Fibroblast of gingiva (primary cell): Measurements from ENCODE around the gene LRGUK.
A peak's percentile ranks its signal among the peaks of the same experiment; 100 is the strongest.
"Not testable (repeated sequence)": the region's sequence is repeated elsewhere in the genome, so short reads cannot be mapped to it uniquely, and the experiment has no call there.

ENCODE experiments used
- DNase-seq: peaks from one replicate; pipeline ENCODE4 v3.0.0-alpha.2; 2011; ENCODE audit warnings: low read depth

The LRGUK gene, protein sequence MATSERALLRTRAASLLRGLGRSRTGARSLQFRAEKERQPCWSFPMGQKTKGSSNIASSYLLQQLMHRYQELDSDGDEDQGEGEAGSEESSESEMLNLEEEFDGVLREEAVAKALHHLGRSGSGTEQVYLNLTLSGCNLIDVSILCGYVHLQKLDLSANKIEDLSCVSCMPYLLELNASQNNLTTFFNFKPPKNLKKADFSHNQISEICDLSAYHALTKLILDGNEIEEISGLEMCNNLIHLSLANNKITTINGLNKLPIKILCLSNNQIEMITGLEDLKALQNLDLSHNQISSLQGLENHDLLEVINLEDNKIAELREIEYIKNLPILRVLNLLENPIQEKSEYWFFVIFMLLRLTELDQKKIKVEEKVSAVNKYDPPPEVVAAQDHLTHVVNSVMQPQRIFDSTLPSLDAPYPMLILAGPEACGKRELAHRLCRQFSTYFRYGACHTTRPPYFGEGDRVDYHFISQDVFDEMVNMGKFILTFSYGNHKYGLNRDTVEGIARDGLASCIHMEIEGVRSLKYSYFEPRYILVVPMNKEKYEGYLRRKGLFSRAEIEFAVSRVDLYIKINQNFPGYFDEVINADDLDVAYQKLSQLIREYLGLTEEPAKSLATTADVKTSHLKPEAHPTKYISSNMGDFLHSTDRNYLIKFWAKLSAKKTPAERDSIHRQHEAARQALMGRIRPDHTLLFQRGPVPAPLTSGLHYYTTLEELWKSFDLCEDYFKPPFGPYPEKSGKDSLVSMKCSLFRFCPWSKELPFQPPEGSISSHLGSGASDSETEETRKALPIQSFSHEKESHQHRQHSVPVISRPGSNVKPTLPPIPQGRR

DNA sequence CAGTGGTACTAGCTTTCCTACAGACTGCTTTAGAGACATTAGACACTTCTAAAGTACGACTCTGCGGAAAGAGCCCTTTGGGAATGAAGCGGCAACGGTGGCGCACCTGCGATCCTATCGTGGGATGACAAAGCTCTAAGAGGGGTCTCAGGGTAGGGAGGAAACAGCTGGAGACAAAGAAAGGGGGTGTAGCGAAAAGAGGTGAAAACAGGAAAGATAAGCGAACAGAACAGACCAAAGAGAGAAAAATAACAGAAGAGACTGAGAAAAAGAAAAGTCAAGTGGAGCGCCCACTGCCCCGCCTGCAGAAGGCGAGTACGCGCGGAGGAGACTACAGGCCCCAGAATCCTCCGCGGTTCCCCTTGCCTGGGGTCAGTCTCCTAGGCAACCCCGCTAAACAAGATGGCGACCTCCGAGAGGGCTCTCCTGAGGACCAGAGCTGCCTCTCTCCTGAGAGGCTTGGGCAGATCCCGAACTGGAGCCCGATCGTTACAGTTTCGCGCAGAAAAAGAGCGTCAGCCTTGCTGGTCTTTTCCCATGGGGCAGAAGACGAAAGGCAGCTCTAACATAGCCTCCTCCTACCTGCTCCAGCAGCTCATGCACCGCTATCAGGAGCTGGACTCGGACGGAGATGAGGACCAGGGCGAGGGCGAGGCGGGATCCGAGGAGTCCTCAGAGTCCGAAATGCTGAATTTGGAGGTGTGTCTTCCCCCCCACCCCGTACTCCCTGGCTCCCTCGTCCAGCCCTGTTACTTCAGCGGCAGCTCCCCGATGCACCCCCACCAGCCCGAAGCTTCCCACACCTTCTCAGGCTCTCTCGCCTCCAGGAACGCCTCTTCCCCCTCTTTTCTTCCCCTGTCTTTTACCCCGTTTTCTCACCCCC, at the start of gene LRGUK:
Gene LRGUK, plus strand, starts transcription at position 375 of the 883 bp plus-strand sequence. Its CDS starts 28 bp downstream, at position 403.
- DNase-seq, result peak; percentile 74

DNA sequence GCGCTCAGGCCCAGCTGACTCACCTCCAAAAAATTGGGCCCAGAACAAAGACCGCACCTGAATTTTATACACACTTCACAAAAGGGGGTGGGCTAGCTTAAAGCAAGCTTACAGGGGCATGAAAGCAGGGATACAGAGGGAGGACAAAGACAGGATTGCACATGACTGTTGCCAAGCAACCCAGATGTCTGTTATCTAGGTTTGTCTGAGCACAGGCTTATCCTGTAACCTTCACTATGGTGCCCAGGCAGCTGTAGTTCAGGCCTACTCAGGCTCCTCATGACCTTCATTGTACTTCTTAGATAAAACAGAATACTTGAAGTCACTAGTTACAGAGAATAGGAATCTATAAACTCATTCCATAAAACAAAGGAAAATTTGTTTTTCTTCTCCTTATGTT, 49.6 kb upstream of the LRGUK start:
- DNase-seq, result not testable (repeated sequence)

DNA sequence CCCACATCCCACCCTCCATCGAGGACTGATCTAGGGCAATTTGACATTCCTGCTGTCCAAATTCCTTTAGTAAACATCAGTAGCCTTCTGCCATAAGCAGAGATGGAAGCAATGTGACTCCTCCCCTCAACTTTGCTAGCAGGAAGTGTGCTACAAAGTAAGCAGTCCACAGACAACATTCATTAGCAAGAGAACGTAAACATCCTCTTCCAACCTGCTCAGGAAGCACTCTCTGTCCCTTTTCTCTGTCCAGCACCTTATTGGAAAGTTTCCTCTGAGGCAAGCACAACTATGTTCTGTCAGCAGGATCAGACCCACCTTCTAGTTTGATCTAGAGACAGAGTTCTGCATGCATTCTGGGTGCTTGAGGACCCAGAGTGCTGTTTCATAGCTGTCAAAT, 48.1 kb upstream of the LRGUK start:
- no peak for DNase-seq

DNA sequence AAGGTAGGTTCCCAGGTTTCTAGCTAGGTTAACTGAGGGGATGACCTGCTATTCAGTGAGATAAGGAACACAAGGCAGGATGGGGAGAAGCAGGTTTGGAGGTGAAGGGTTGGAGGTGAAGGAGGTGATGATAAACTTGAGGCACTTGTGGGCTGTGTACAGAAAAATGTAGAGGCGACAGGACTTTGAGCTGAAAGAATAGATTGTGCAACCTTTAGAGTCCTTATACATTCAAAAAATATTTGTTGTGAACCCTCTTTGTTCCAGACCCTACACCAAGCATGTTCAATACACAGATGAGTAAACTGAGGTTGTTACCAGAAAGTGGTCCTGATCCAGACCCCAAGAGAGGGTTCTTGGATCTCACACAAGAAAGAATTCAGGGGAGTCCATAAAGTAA, 45.4 kb upstream of the LRGUK start:
- no peak for DNase-seq

DNA sequence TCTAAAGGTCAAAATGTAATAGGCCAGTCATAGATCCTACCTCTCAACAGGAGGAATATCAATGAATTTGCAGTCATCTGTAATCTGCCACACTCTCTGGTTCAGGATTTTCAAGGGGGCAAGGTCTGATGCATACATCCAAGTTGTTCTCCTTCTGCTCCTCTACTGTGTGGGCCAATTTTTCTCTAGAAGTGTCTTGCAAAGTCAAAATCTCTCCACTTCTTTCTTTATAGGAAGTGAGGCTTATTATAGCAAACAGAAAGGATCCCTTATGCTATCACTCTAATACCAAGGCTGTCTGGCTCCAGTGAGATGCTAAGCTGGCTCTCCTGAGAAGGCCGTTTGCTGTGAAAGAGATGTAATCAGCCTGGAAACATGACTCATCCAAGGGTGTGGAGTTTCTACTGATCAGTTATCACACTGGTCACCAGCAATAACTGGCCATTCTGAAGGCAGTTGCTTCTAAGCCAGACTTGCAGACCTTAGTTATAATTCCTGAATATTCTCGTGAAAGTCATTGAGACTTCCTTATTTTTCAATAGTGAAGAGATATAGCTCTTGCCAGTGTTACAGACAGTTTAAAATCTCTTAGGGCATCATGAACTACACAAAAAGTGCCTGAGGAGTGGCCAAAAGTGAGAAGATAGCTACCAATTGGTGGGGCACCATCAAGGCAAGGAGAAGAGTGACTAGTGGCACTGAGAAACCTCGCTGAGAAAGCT, 43.2 kb upstream of the LRGUK start:
- DNase-seq, result no peak

DNA sequence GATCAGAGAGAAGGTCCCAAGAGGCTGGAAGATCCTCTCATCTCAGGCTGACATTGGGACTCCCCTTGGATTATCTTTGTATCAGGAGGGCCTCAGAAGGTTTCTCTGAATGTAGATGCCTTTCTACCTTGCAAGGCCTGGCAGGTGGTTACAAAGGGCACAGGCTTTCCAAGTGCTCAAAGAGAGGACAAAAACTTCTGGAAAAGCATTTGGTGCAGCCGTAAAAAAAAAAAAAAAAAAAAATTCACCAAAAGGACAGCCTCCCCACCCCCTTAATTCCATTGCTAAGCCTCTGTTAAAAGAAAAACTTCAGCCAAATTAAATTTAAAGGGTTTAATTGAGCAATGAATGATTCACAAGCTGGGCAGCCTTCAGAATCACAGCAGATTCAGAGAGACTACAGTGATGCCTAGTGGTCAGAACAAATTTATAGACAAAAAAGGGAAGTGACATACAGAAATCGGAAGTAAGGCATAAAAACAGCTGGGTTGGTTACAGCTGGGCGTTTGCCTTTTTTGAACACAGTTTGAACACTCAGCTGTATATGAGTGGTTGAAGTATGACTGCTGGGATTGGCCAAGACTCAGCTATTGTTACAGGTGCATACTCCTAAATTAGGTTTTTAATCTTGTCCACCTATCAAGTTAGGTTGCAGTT, 42.5 kb upstream of the LRGUK start:
- no peak for DNase-seq

DNA sequence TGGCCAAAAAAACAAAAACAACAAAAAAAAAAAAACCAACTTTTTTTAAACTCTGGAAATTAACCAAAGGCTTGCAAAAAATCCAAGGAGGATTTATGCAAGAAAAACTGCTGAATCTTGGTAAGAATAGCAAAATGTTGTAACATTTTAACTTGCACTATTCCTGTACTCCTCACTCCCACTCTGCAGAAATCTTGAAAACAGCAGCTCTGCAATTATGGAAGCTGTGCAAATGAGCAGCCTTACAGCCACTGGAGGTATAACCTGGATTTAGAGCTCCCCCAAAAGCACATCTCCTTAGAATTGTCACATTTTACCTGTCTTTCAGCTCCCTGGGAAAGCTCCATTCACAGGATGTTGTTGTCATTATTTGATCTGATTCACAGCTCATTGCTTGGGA, 41.8 kb upstream of the LRGUK start:
- DNase-seq, result no peak

DNA sequence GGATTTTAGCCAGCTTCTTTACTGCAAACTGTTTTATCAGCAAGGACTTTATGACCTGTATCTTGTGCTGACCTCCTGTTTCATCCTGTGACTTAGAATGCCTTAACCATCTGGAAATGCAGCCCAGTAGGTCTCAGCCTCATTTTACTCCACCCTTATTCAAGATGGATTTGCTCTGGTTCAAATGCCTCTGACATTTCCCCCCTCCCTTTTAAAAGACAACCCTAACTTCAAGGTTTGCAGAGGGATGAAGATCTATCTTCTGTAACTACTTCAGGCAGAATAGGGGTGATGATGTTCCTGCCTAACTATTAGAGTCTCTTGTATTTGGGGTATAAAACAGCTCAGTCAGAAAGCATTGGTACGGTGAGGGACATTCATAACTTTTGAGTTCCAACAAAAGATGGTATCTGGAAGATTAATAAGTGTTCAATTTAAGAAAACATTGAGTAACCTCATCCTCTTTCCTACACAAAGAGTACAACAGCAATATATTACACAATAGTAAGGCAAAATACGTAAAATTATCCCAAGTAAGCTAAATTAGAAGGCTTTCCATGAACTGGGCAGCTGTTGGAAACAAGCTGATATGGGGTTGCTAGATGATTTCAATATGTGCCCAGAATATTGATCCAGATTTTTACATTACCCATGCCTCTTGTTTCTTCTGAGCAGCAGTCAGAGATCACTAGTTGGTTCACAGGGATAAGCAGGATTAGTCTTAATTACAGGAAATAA, 40.0 kb upstream of the LRGUK start:
- no peak for DNase-seq

DNA sequence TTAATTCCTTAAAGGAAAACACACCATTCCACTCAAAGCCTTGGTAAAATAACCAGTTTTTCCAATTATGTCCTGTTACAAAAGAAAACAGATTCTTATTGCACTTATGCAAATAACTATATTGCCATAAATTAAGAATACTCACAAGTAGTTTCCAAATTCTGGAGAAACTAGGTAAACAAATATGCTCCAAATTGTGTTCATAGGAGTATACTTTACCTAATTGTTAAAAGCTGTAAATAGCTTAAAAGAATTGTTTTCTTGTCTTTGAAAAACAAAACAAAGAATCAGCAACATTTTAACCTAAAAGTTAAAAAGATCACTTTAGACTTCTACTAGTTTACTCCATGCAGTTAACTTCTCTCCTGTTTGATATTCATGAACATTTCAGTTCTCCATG, 38.9 kb upstream of the LRGUK start:
- no peak for DNase-seq

DNA sequence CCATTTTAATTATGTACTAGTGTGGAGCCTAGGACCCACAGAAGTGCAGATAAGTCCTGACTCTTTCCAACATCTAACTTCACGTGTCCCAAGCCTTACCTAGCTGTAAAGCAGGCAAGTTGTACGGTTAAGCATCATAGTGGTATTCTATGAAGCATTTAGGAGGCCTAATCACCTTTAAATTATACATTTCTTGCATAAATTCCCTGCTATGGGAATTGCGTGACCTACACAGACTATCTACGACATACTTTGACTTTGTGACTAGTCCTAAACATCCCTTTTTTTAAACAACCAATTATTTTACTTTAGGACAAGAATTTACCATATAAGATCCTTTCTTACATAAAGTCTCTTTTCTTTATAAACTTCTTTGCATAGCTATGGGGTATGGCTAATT, 37.7 kb upstream of the LRGUK start:
- no peak for DNase-seq

DNA sequence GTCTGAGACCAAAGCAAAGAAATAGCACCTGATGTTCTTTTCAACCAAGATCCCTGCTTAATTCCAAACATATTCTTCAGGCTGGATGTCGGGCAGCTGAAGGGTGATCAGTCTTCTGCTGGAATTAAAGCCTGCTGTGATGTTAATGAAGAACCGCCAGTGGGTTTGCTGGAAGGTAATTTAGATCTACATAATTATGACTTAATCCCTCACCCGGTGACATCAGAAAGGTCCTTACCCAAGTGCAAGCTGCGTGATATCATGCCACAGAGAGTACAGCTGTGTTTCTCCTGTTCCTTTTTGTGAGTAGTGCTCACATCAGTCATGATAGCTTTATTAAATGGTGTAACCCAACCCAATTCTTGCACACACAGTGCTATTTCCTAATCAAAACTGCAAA, 29.1 kb upstream of the LRGUK start:
- DNase-seq, result no peak

DNA sequence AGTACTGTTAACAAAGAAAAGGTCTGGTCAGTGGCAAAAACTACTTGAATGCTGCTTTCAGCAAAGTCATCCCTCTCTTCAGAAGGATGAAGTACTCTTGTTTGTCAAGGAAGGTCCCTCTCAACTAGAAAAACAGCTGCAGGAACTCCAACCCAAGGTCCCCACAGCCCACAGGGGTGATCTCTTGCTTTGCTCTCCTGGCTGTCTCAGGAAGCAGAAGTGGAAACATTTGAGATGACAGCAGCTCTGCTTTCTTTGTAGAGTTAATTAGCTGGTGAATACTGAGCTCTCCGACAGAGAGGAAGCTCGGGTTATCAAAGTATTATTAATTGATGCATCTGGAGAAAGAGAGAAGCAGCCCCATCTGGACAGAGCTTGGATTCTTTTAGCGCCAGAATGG, 25.4 kb upstream of the LRGUK start:
- no peak for DNase-seq

DNA sequence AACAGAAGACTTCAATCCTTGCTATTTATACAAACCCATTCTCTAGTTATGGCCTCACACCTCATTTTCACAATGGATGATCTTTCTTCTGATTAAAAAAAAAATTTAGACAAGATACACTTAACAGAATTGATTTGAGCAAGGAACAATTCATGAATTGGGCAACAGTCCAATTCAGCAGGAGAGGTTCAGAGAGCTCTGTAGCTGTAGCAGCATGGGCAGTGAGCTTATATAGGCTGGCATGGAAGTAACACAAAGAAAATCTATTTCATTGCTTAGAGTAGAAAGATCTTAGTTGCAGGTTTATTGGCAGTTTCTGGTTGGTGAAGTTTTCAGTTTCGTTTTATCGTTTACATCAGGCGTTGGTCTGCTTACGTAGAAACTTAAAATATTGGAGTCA, 23.0 kb upstream of the LRGUK start:
- DNase-seq, result no peak

DNA sequence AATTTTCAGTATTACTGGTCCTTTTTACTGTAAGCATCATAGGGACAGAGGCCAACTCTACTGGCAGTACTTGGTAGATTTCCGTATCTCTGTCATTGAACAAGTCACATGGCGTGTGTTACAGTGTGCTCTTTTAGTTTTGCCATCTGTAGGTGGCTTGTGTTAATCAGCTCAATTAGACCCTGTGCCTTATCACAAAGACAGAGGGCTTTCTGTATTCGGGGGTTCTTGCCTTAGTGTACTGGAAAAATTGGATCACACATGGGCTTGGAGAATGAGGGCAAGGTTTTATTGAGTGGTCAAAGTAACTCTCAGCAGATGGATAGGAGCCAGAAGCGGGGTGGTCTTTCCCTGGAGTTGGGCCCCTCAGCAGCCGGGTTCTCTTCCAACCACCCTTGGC, 21.3 kb upstream of the LRGUK start:
- DNase-seq, result no peak

DNA sequence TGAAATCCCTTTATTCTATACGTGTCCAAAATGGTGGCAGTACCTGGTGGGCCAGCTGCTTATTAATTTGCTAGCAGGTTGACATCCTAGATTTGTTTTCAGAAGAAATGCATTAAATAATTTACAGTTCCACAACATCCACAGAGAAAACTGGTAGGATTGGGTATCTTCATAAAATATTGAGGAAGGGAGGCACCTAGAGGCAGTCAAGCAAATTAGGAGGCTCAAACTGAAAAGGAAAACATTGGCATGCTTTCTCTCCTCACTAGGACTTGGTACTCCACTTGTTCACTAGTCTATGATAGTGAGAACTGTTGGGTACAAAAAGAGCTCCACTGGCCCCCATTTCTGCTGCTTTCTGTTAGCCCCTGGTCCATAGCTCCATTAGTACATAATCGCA, 18.3 kb upstream of the LRGUK start:
- DNase-seq, result no peak

DNA sequence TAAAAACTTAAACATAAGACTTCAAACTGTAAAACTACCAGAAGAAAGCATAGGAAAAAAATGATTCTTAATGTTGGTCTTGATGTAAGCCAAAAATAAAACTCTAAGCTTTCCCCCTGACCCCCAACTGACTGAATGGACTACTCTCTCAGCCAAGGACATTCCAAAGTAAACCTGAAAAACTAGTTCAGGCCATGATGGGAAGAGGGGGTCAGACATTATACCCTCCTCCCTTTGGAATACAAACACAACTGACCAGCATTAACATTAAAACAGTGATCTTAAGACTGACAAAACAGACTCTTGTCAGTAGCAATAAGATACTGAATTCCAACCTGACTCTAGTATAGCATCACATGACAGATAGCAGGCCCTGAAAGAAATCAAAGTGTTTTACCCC, 13.5 kb upstream of the LRGUK start:
- DNase-seq, result no peak

DNA sequence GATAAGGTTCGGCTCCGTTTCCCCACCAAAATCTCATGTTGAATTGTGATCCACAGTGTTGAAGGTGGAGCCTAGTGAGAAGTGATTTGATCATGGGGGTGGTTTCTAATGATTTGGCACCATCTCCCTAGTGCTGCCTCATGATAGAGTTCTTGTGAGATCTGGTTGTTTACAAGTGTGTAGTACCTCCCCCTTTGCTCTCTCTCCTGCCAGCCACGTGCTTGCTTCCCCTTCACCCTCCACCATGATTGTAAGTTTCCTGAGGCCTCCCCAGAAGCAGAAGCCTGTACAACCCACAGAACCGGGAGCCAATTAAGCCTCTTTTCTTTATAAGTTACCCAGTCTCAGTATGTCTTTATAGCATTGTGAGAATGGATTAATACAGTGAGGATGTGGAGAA, 12.1 kb upstream of the LRGUK start:
- no peak for DNase-seq

DNA sequence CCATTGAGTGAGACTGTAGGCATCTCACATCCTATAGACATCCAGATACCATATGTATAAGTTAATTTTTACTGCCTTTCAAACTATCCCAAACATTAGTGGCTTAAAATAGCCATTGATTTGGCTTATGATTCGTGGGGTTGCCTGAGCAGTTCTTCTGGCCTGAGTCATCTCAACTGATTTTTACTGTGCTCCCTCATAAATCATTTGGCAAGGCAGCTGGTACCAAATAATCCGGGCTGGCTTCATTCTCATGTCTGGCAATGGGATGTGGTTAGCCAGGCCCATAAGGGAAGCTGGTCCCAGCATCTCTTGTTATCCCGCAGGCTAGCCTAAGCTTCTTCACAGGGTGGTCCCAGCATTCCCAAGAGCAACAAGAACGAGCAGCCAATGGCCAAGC, 6.7 kb upstream of the LRGUK start:
- no peak for DNase-seq

DNA sequence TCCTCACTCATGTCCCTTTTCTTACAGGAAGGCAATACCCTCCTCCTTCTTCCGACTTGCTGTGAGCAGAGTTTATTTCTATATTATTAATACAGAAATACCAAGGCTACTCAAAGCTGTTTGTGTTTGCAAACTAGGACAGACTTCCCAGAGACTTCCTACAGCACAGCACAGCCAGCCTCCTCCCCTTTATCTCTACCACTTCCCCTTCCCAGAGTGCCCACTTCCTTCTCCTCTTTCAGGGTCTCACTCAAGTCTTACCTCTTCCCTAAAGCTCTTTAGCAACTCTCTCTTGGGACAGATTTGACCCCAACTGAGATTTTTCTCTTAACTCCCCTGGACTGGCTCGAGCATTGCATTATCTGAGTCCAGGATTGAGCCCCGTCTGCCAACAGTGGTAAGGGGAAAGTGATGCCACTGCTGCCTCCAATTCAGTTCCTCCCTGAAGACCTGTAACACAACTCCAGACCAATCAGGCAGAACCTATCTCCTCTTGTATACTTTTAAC, 5.5 kb upstream of the LRGUK start:
- DNase-seq, result no peak

DNA sequence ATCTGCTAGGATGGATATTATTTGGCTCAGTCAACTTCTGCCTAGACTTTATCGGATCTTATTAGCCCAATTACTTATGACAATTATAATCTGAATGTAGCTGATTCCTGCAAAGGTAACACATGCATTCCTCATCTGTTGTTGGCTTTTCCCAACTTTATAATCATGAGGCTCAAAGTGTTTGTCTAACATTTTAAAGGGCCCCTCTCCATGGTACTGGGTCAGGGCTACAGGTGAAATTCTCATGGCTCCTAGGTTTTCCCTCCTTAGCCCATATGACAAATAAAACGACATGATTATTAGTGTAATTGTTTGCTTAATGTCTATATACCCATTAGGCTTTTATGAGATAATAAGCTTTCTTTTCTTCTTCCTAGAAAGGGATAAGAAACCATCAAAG, 4.2 kb upstream of the LRGUK start:
- no peak for DNase-seq
